ENCODE data around the gene GPA33. TPM values are rescaled to one million over a fixed set of nuclear protein-coding genes. Genes with fewer than 3 reads are reported as not detected.

The GPA33 gene
- polyA plus RNA-seq, 1 of the 3 experiments (the other 2 are of a cell fraction): not detected

DNA sequence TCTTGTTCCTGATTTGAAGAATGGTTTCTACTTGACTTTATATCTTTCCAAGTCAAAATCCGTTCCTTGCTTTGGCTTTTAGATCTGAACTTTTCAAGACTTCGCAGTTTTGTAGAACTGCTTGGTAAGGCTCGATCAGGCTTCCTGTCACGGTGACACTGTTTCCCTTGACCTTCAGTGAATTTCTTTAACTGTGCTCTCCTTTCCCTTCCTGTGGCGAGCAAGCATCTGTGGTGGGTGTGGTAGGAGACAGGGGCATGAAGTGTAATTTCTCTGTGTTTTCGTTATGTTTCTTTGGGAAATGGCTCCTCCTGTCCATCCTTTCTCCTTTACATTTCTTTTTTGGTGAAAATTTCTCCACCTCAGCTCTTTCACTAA lies 14.1 kb upstream of the GPA33 start:
- WGBS (ENCODE audit: low lambda C conversion rate): 73% methylated on average over 6 of the region's 6 CpGs
- POLR2A ChIA-PET: no interaction called here

DNA sequence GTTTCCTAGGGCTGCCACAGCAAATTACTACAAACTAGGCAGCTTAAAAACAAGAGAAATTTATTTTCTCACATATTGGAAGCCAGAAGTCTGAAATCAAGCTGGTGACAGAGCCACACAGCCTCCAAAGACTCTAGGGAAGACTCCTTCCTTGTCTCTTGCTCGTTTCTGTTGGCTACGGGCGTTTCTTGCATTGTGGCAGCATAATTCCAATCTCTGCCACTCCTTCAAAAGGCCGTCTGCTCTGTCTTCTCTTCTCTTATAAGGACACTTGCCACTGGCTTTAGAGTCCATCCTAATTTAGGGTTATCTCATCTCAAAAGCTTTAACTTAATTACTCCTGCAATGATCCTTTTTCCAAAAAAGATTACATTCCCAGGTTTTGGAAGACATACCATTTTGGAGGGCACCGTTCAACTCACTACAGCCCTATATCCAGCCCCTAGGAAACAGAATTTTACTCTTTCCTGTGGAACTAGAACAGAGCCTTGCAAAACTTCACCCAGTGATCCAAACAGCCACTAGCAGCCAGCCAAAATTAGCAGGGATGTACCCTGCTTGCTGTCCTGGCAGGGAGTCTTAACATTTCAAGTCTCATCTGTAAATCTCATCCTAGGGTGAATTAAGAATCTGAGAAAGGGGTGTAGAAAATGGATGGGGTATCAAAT lies 12.9 kb upstream of the GPA33 start:
- Histone ChIP-seq H3K9ac (no peak overlapping the region), H3K4me3 (ENCODE audit: low read depth in 2 of 2, low read length in 1 of 2) (no peak overlapping the region), H3K79me2 (ENCODE audit: insufficient read depth) (no peaks in the 10 kb centered on the region), H3K4me2 (no peak overlapping the region), H2AFZ (ENCODE audit: low read depth) (no peak overlapping the region), H3K9me3 (no peaks in the 10 kb centered on the region), H3K36me3 (replicated peaks in 1 of 2; ENCODE audit: control insufficient read depth in 1 of 2, insufficient read depth in 2 of 2, low read length in 1 of 2) (no peaks in the 10 kb centered on the region), H3K4me1 (ENCODE audit: control insufficient read depth in 1 of 2, insufficient read depth in 2 of 2, low read depth in 1 of 2, low read length in 1 of 2) (no peaks in the 10 kb centered on the region), H4K20me1 (ENCODE audit: insufficient read depth) (no peaks in the 10 kb centered on the region), H3K9me2 (no peaks in the 10 kb centered on the region), H3K27me3 (ENCODE audit: insufficient read depth) (no peaks in the 10 kb centered on the region), H3K27ac (ENCODE audit: low read depth in 2 of 2, low read length in 1 of 2) (no peak overlapping the region), H3F3A (replicated peaks; ENCODE audit: insufficient read depth) (no peaks in the 10 kb centered on the region)
- no peak for TF ChIP-seq MXI1 (IDR thresholded peaks at IDR 0.05; ENCODE audit: low read depth, low read length)
- TF ChIP-seq FOXJ3 (CRISPR knock-in tag; IDR thresholded peaks at IDR 0.05): no peak
- ChIA-PET POLR2A (no interaction called here), CTCF (no interaction called here)
- 55% methylated on average over 5 of the region's 5 CpGs for WGBS (ENCODE audit: low lambda C conversion rate)
- DNase-seq: no peak

More for the DNA sequence above, 14.1 kb upstream of the GPA33 start:
- Histone ChIP-seq H3K27me3 (ENCODE audit: insufficient read depth) (no peaks in the 10 kb centered on the region), H3K4me1 (ENCODE audit: control insufficient read depth in 1 of 2, insufficient read depth in 2 of 2, low read depth in 1 of 2, low read length in 1 of 2) (no peaks in the 10 kb centered on the region), H3K9ac (no peak overlapping the region), H3K9me2 (no peaks in the 10 kb centered on the region), H3K36me3 (replicated peaks in 1 of 2; ENCODE audit: control insufficient read depth in 1 of 2, insufficient read depth in 2 of 2, low read length in 1 of 2) (no peaks in the 10 kb centered on the region), H3K27ac (ENCODE audit: low read depth in 2 of 2, low read length in 1 of 2) (no peak overlapping the region), H3K4me2 (no peak overlapping the region), H4K20me1 (ENCODE audit: insufficient read depth) (no peaks in the 10 kb centered on the region), H3K9me3 (no peaks in the 10 kb centered on the region), H3K4me3 (ENCODE audit: low read depth in 2 of 2, low read length in 1 of 2) (no peak overlapping the region), H3K79me2 (ENCODE audit: insufficient read depth) (no peaks in the 10 kb centered on the region), H2AFZ (ENCODE audit: low read depth) (no peak overlapping the region), H3F3A (replicated peaks; ENCODE audit: insufficient read depth) (no peaks in the 10 kb centered on the region)
- no peak for DNase-seq
- CTCF ChIA-PET: interaction anchor here (0.9 to 1.6 kb wide), 4 partner anchors 10 to 194 kb away, joined by 3 to 5 read pairs (median 4); partner anchors contain the start of gene STYXL2
- TF ChIP-seq ELF1 (IDR thresholded peaks at IDR 0.05): no peak
- TF ChIP-seq FOXJ3 (CRISPR knock-in tag; IDR thresholded peaks at IDR 0.05): no peak
- no peak for TF ChIP-seq RFX5 (IDR thresholded peaks at IDR 0.05; ENCODE audit: low read length)
- TF ChIP-seq, protein P1, sequence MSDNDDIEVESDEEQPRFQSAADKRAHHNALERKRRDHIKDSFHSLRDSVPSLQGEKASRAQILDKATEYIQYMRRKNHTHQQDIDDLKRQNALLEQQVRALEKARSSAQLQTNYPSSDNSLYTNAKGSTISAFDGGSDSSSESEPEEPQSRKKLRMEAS (IDR thresholded peaks at IDR 0.05; ENCODE audit: low read depth): no peak
- TF ChIP-seq, protein P2, sequence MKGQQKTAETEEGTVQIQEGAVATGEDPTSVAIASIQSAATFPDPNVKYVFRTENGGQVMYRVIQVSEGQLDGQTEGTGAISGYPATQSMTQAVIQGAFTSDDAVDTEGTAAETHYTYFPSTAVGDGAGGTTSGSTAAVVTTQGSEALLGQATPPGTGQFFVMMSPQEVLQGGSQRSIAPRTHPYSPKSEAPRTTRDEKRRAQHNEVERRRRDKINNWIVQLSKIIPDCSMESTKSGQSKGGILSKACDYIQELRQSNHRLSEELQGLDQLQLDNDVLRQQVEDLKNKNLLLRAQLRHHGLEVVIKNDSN (IDR thresholded peaks at IDR 0.05; ENCODE audit: borderline replicate concordance, low read depth): no peak
- TF ChIP-seq YY1 (IDR thresholded peaks at IDR 0.05; ENCODE audit: low read depth): no peak
- TF ChIP-seq SMC3 (IDR thresholded peaks at IDR 0.05; ENCODE audit: low read depth, low read length): no peak

DNA sequence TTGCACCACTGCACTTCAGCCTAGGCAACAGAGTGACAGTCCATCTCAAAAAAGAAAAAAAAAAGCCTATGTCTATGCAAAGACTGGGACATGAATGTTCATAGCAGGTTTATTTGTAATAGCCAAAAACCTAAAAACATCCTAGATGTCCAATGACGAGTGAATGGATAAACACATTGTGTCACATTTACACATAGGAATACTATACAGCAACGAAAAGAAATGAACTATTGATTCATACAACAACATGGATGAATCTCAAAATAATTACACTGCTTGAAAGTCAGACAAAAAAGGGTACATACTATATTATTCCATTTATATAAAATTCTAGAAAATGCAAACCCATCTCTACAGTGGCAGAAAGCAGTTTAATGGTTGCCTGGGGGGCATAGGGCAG lies 11.6 kb upstream of the GPA33 start:
- Histone ChIP-seq H3F3A (replicated peaks; ENCODE audit: insufficient read depth) (no peaks in the 10 kb centered on the region), H4K20me1 (ENCODE audit: insufficient read depth) (no peaks in the 10 kb centered on the region), H3K27me3 (ENCODE audit: insufficient read depth) (no peaks in the 10 kb centered on the region), H3K36me3 (replicated peaks in 1 of 2; ENCODE audit: control insufficient read depth in 1 of 2, insufficient read depth in 2 of 2, low read length in 1 of 2) (no peaks in the 10 kb centered on the region), H2AFZ (ENCODE audit: low read depth) (no peak overlapping the region), H3K79me2 (ENCODE audit: insufficient read depth) (no peaks in the 10 kb centered on the region), H3K27ac (ENCODE audit: low read depth in 2 of 2, low read length in 1 of 2) (no peak overlapping the region), H3K4me3 (ENCODE audit: low read depth in 2 of 2, low read length in 1 of 2) (no peak overlapping the region), H3K4me1 (ENCODE audit: control insufficient read depth in 1 of 2, insufficient read depth in 2 of 2, low read depth in 1 of 2, low read length in 1 of 2) (no peaks in the 10 kb centered on the region), H3K9ac (no peak overlapping the region), H3K4me2 (no peak overlapping the region), H3K9me2 (no peaks in the 10 kb centered on the region), H3K9me3 (no peaks in the 10 kb centered on the region)
- POLR2A ChIA-PET: no interaction called here
- 22% methylated on average over 2 of the region's 2 CpGs for WGBS (ENCODE audit: low lambda C conversion rate)
- CTCF ChIA-PET: no interaction called here
- no peak for DNase-seq
- TF ChIP-seq TCF12 (IDR thresholded peaks at IDR 0.05) (no peak), POLR2AphosphoS5 (IDR thresholded peaks at IDR 0.05; ENCODE audit: low read depth, low read length) (no peak), GABPA (IDR thresholded peaks at IDR 0.05; ENCODE audit: low read depth) (no peak), RCOR1 (IDR thresholded peaks at IDR 0.05; ENCODE audit: low read length) (no peak), FOXM1 (IDR thresholded peaks at IDR 0.05; ENCODE audit: low read depth) (no peak), RXRA (IDR thresholded peaks at IDR 0.05; ENCODE audit: borderline replicate concordance, low read depth) (no peak), RAD21 (IDR thresholded peaks at IDR 0.05; ENCODE audit: low read length) (no peak), FOSL2 (IDR thresholded peaks at IDR 0.05; ENCODE audit: borderline replicate concordance, low read depth) (no peak)
- TF ChIP-seq, protein P2 (IDR thresholded peaks at IDR 0.05; ENCODE audit: borderline replicate concordance, low read depth): no peak
- TF ChIP-seq, protein P1 (IDR thresholded peaks at IDR 0.05; ENCODE audit: low read depth): no peak
- TF ChIP-seq, protein P3, sequence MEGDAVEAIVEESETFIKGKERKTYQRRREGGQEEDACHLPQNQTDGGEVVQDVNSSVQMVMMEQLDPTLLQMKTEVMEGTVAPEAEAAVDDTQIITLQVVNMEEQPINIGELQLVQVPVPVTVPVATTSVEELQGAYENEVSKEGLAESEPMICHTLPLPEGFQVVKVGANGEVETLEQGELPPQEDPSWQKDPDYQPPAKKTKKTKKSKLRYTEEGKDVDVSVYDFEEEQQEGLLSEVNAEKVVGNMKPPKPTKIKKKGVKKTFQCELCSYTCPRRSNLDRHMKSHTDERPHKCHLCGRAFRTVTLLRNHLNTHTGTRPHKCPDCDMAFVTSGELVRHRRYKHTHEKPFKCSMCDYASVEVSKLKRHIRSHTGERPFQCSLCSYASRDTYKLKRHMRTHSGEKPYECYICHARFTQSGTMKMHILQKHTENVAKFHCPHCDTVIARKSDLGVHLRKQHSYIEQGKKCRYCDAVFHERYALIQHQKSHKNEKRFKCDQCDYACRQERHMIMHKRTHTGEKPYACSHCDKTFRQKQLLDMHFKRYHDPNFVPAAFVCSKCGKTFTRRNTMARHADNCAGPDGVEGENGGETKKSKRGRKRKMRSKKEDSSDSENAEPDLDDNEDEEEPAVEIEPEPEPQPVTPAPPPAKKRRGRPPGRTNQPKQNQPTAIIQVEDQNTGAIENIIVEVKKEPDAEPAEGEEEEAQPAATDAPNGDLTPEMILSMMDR (IDR thresholded peaks at IDR 0.05): no peak
- TF ChIP-seq, protein P4, sequence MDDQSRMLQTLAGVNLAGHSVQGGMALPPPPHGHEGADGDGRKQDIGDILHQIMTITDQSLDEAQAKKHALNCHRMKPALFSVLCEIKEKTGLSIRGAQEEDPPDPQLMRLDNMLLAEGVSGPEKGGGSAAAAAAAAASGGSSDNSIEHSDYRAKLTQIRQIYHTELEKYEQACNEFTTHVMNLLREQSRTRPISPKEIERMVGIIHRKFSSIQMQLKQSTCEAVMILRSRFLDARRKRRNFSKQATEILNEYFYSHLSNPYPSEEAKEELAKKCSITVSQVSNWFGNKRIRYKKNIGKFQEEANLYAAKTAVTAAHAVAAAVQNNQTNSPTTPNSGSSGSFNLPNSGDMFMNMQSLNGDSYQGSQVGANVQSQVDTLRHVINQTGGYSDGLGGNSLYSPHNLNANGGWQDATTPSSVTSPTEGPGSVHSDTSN (IDR thresholded peaks at IDR 0.05): no peak

All from SK-N-SH (cell line).